ENCODE results near the gene CD4.

GRCh38 chr12:6863586-6864321 lies 74.4 kb downstream of the CD4 start:
- TF ChIP-seq, protein P1, sequence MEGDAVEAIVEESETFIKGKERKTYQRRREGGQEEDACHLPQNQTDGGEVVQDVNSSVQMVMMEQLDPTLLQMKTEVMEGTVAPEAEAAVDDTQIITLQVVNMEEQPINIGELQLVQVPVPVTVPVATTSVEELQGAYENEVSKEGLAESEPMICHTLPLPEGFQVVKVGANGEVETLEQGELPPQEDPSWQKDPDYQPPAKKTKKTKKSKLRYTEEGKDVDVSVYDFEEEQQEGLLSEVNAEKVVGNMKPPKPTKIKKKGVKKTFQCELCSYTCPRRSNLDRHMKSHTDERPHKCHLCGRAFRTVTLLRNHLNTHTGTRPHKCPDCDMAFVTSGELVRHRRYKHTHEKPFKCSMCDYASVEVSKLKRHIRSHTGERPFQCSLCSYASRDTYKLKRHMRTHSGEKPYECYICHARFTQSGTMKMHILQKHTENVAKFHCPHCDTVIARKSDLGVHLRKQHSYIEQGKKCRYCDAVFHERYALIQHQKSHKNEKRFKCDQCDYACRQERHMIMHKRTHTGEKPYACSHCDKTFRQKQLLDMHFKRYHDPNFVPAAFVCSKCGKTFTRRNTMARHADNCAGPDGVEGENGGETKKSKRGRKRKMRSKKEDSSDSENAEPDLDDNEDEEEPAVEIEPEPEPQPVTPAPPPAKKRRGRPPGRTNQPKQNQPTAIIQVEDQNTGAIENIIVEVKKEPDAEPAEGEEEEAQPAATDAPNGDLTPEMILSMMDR (conservative IDR thresholded peaks at IDR 0.05; ENCODE audit: low read length): no peak
- no peak for TF ChIP-seq EZH2phosphoT487 (IDR thresholded peaks at IDR 0.05; ENCODE audit: borderline replicate concordance, low read depth, low read length)

Measured in OCI-LY7 (cell line).